Measurements from ENCODE around the gene SIK3.
"Not testable (repeated sequence)": the region's sequence is repeated elsewhere in the genome, so short reads cannot be mapped to it uniquely, and the experiment has no call there.

DNA sequence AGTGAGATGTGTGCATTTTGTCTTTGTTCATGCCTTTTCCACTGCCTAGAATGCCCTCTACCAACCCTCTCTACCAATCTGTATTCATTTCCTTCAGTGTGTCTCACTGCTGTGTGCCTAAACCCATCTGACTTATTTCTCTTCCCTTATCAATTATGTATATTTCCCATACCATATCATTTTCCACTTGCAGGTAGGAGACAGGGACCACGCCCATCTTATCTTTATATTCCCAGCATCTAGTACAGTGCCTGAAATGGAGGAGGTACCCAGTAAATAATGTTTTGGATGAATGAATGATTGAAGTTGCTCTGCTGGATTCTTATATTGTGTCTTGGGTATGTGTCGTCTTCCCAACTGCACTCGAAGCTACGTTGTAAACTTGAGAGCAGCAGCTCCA lies 36.8 kb upstream of the SIK3 start:
- TF ChIP-seq, protein P1, sequence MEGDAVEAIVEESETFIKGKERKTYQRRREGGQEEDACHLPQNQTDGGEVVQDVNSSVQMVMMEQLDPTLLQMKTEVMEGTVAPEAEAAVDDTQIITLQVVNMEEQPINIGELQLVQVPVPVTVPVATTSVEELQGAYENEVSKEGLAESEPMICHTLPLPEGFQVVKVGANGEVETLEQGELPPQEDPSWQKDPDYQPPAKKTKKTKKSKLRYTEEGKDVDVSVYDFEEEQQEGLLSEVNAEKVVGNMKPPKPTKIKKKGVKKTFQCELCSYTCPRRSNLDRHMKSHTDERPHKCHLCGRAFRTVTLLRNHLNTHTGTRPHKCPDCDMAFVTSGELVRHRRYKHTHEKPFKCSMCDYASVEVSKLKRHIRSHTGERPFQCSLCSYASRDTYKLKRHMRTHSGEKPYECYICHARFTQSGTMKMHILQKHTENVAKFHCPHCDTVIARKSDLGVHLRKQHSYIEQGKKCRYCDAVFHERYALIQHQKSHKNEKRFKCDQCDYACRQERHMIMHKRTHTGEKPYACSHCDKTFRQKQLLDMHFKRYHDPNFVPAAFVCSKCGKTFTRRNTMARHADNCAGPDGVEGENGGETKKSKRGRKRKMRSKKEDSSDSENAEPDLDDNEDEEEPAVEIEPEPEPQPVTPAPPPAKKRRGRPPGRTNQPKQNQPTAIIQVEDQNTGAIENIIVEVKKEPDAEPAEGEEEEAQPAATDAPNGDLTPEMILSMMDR (conservative IDR thresholded peaks at IDR 0.05; ENCODE audit: low read depth in 2 of 2) = not testable (repeated sequence)
- TF ChIP-seq CREB1 (CRISPR knock-in tag; IDR thresholded peaks at IDR 0.05; ENCODE audit: low read depth); POLR2AphosphoS5 (IDR thresholded peaks at IDR 0.05; ENCODE audit: low read depth); EZH2phosphoT487 (IDR thresholded peaks at IDR 0.05; ENCODE audit: unreplicated experiment); EZH2 (IDR thresholded peaks at IDR 0.05; ENCODE audit: low read depth, unreplicated experiment); STAT1 (IDR thresholded peaks at IDR 0.05; ENCODE audit: unreplicated experiment); ZNF114 (CRISPR knock-in tag; IDR thresholded peaks at IDR 0.05): not testable (repeated sequence)
- TF ChIP-seq, protein P2, sequence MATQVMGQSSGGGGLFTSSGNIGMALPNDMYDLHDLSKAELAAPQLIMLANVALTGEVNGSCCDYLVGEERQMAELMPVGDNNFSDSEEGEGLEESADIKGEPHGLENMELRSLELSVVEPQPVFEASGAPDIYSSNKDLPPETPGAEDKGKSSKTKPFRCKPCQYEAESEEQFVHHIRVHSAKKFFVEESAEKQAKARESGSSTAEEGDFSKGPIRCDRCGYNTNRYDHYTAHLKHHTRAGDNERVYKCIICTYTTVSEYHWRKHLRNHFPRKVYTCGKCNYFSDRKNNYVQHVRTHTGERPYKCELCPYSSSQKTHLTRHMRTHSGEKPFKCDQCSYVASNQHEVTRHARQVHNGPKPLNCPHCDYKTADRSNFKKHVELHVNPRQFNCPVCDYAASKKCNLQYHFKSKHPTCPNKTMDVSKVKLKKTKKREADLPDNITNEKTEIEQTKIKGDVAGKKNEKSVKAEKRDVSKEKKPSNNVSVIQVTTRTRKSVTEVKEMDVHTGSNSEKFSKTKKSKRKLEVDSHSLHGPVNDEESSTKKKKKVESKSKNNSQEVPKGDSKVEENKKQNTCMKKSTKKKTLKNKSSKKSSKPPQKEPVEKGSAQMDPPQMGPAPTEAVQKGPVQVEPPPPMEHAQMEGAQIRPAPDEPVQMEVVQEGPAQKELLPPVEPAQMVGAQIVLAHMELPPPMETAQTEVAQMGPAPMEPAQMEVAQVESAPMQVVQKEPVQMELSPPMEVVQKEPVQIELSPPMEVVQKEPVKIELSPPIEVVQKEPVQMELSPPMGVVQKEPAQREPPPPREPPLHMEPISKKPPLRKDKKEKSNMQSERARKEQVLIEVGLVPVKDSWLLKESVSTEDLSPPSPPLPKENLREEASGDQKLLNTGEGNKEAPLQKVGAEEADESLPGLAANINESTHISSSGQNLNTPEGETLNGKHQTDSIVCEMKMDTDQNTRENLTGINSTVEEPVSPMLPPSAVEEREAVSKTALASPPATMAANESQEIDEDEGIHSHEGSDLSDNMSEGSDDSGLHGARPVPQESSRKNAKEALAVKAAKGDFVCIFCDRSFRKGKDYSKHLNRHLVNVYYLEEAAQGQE (IDR thresholded peaks at IDR 0.05; ENCODE audit: unreplicated experiment) = not testable (repeated sequence)

All from GM23338 (cell line).